ENCODE results near the gene ESYT3.
"Not testable (repeated sequence)": the region's sequence is repeated elsewhere in the genome, so short reads cannot be mapped to it uniquely, and the experiment has no call there.

The ESYT3 gene

DNA sequence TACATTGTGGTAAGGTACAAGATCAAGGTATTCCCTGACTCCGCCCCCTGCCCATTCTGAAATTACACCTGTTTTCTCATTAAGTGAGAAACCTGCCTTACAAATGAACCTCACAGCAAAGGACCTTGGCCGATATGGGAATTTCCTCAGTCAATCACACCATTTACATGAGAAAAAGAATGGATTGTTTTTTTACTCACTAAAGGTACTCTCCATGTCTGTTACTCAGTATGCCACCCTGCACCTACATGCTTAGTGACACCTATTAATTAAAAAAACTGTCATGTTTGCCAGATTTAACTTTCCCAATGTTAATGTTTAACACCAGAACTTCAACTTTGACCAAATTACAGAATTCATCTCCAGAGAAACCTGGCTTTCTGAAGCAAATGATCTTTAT, 62.0 kb downstream of the ESYT3 start:
- no peaks in the 10 kb centered on the region for H3K36me3 ChIP-seq (ENCODE audit: control insufficient read depth, insufficient read depth, low read length, severe bottlenecking)
- no peak overlapping the region for H3K9ac ChIP-seq (ENCODE audit: low read length)
- no peaks in the 10 kb centered on the region for H3K9me3 ChIP-seq (ENCODE audit: control insufficient read depth, low read length)
- H3K4me3 ChIP-seq (ENCODE audit: low read length), result no peak overlapping the region
- H3K27me3 ChIP-seq (replicated peaks; ENCODE audit: control insufficient read depth, insufficient read depth, low read length), result no peaks in the 10 kb centered on the region
- peaks cover 19% of the 10 kb centered on the region for H3K4me1 ChIP-seq (ENCODE audit: control insufficient read depth, insufficient read depth, low read length)
- DNase-seq (ENCODE audit: low read depth), result no peak

DNA sequence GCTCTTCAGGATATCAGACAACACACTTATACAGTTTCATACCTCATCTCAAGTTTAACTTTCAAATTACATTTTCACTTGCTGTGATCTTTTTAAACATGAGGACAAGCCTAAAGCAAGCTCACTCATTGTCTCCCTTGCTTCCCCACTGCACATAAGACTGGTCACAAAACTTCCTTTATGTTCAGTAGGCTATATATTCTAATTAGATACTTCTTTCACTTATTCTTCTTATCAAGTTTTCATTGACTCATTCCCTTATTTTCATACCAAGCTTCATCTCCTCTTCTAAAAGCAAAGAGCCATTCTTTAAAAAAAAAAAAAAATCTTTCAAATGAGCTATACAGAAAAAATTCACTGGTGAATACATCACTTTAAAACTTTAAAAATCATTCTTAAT, 62.6 kb downstream of the ESYT3 start:
- H3K27me3 ChIP-seq (replicated peaks; ENCODE audit: control insufficient read depth, insufficient read depth, low read length), result no peaks in the 10 kb centered on the region
- H3K36me3 ChIP-seq (ENCODE audit: control insufficient read depth, insufficient read depth, low read length, severe bottlenecking), result no peaks in the 10 kb centered on the region
- H3K4me1 ChIP-seq (ENCODE audit: control insufficient read depth, insufficient read depth, low read length), result peaks cover 19% of the 10 kb centered on the region
- no peak for DNase-seq (ENCODE audit: low read depth)
- no peak overlapping the region for H3K4me3 ChIP-seq (ENCODE audit: low read length)
- no peak overlapping the region for H3K9ac ChIP-seq (ENCODE audit: low read length)
- no peaks in the 10 kb centered on the region for H3K9me3 ChIP-seq (ENCODE audit: control insufficient read depth, low read length)

DNA sequence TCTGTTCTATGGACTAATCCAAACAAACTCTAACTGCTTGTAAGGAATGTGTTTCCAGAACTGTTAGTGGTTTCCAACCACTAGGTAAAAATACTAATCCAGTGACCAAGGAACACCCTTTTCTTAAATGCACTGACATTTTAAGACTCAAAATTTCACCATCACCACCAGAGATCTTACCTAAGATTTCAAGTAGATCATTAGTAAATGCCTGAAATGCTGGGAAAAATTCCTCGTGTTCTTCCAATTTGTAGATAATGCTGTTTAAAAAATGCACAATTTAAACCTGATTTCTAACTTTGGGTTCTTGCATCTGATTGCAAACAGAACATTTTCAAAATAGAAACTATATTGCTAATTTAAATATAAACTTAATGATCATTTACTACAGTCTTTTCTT, 63.4 kb downstream of the ESYT3 start:
- H3K9me3 ChIP-seq (ENCODE audit: control insufficient read depth, low read length), result no peaks in the 10 kb centered on the region
- no peak for DNase-seq (ENCODE audit: low read depth)
- no peak overlapping the region for H3K9ac ChIP-seq (ENCODE audit: low read length)
- H3K4me3 ChIP-seq (ENCODE audit: low read length), result no peak overlapping the region
- no peaks in the 10 kb centered on the region for H3K36me3 ChIP-seq (ENCODE audit: control insufficient read depth, insufficient read depth, low read length, severe bottlenecking)
- H3K4me1 ChIP-seq (ENCODE audit: control insufficient read depth, insufficient read depth, low read length), result peaks cover 19% of the 10 kb centered on the region
- H3K27me3 ChIP-seq (replicated peaks; ENCODE audit: control insufficient read depth, insufficient read depth, low read length), result no peaks in the 10 kb centered on the region

DNA sequence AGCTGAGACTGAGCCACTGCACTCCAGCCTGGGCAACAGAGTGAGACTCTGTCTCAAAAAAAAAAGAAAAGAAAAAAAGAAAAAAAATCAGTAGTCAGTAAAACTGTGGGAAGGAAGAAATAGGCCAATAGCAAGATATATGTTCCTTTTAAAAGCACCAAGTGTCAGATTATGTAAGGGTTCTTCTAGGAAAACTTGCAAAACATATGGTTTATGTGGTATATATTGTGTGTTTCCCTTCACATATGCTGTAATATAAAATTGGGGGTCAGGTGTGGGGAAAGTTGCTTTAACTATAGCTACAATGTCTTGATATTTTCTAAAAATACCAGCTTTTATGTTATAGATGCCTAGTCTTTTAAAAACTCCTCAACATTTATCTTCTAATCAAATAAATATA, 64.6 kb downstream of the ESYT3 start:
- Histone ChIP-seq H3K27me3 (replicated peaks; ENCODE audit: control insufficient read depth, insufficient read depth, low read length) (no peaks in the 10 kb centered on the region), H3K9ac (ENCODE audit: low read length) (no peak overlapping the region), H3K4me3 (ENCODE audit: low read length) (no peak overlapping the region), H3K4me1 (ENCODE audit: control insufficient read depth, insufficient read depth, low read length) (peaks cover 16% of the 10 kb centered on the region), H3K36me3 (ENCODE audit: control insufficient read depth, insufficient read depth, low read length, severe bottlenecking) (no peaks in the 10 kb centered on the region), H3K9me3 (ENCODE audit: control insufficient read depth, low read length) (no peaks in the 10 kb centered on the region)
- DNase-seq (ENCODE audit: low read depth), result no peak

DNA sequence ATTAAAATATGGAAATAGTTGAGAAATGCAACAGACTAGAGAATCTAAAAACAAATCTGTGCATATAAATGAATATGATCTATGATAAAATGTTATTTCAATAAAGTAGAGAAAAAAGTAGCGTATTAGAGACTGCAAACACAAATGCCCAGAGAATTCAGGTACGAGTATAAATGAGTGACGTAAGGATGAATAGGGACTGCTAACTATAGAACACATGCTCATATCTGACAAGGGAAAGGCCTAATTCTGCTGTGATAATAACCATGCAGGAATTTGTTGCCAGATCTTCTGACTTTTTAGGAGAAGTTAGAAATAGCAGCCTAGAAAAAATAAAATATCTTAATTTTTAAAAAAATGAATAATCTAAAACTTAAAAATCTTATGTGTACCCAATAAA, 73.1 kb downstream of the ESYT3 start:
- Histone ChIP-seq H3K9me3 (ENCODE audit: control insufficient read depth, low read length) (no peaks in the 10 kb centered on the region), H3K9ac (ENCODE audit: low read length) (no peak overlapping the region), H3K4me1 (ENCODE audit: control insufficient read depth, insufficient read depth, low read length) (no peaks in the 10 kb centered on the region), H3K27me3 (replicated peaks; ENCODE audit: control insufficient read depth, insufficient read depth, low read length) (no peaks in the 10 kb centered on the region), H3K36me3 (ENCODE audit: control insufficient read depth, insufficient read depth, low read length, severe bottlenecking) (no peaks in the 10 kb centered on the region), H3K4me3 (ENCODE audit: low read length) (no peak overlapping the region)
- DNase-seq (ENCODE audit: low read depth), result no peak

DNA sequence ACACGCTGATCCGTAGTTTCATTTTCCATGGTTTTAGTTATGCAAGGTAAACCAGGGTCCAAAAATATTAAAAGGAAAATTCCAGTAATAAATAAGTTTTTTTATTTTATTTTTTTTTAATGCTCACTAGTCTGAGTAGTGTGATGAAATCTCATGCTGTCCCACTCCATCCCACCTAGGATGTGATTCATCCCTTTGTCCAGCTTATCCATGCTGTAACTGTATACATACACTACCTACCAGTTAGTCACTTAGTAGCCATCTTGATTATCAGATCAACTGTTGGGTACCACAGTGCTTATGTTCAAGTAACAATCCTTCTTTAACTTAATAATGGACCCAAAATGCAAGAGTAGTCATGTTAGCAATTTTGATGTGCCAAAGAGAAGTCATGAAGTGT, 75.2 kb downstream of the ESYT3 start:
- H3K36me3 ChIP-seq (ENCODE audit: control insufficient read depth, insufficient read depth, low read length, severe bottlenecking), result no peaks in the 10 kb centered on the region
- H3K9ac ChIP-seq (ENCODE audit: low read length), result no peak overlapping the region
- DNase-seq (ENCODE audit: low read depth), result no peak
- H3K27me3 ChIP-seq (replicated peaks; ENCODE audit: control insufficient read depth, insufficient read depth, low read length), result no peaks in the 10 kb centered on the region
- H3K4me1 ChIP-seq (ENCODE audit: control insufficient read depth, insufficient read depth, low read length), result no peaks in the 10 kb centered on the region
- no peaks in the 10 kb centered on the region for H3K9me3 ChIP-seq (ENCODE audit: control insufficient read depth, low read length)
- H3K4me3 ChIP-seq (ENCODE audit: low read length), result no peak overlapping the region

DNA sequence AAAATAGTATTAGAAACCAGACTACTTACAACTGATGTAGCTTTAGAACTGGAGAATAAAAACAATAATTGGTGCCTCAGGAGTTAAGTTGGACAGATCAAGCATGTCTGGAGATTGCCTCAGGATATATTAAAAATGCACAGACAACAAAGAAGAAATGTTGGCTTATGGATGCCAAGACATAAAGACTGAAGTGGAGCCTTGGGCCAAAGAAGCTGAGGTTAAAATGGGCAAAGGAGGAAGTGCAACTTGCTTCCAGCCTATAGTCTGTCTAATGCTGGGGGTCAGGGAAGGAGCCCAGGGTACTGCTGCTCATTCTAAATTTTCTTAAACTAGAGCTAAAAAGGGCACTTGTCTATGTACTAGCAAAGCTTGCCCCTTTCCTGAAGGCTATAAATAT, 77.5 kb downstream of the ESYT3 start:
- no peak for DNase-seq (ENCODE audit: low read depth)
- H3K4me1 ChIP-seq (ENCODE audit: control insufficient read depth, insufficient read depth, low read length), result no peaks in the 10 kb centered on the region
- H3K9ac ChIP-seq (ENCODE audit: low read length), result no peak overlapping the region
- no peaks in the 10 kb centered on the region for H3K9me3 ChIP-seq (ENCODE audit: control insufficient read depth, low read length)
- no peak overlapping the region for H3K4me3 ChIP-seq (ENCODE audit: low read length)
- H3K36me3 ChIP-seq (ENCODE audit: control insufficient read depth, insufficient read depth, low read length, severe bottlenecking), result no peaks in the 10 kb centered on the region
- no peaks in the 10 kb centered on the region for H3K27me3 ChIP-seq (replicated peaks; ENCODE audit: control insufficient read depth, insufficient read depth, low read length)

DNA sequence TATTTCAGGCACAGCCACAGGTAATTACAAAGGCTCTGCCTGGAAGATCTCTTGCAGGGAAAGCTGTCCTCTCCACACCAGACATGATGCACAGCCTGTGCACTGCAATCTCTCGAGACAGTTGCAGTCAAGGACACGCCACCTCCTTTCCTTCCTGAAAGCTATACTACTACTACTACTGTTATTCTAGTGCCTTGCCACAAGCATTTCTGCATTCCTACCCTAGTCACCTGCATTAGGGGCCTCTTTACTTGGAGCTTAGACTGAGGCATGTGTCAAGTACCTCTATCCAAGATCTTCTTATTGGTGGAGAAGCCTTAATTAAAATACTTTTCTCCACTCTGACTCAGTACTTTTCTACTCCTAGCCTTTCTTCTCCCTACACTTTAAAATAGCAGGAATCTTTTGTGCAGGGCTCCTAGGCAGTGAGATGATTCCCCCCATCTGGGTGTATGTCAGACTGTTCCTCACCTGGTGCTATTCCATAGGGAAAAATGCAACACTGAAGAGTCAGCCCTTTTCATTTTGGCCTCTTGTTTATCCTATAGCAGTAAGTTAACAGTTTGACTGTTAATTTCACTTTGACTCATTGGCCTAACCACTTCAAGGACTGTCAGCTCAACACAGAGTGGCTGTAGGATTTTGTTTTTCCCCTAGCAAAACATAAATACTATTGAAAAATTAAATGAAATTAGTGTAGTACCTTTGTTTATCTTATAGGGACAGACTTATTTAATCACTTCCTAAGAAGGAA, 78.9 kb downstream of the ESYT3 start:
- Histone ChIP-seq H3K27me3 (replicated peaks; ENCODE audit: control insufficient read depth, insufficient read depth, low read length) (no peaks in the 10 kb centered on the region), H3K36me3 (ENCODE audit: control insufficient read depth, insufficient read depth, low read length, severe bottlenecking) (no peaks in the 10 kb centered on the region), H3K9me3 (ENCODE audit: control insufficient read depth, low read length) (no peaks in the 10 kb centered on the region), H3K4me3 (ENCODE audit: low read length) (no peak overlapping the region), H3K9ac (ENCODE audit: low read length) (no peak overlapping the region), H3K4me1 (ENCODE audit: control insufficient read depth, insufficient read depth, low read length) (no peaks in the 10 kb centered on the region)
- DNase-seq (ENCODE audit: low read depth), result no peak

DNA sequence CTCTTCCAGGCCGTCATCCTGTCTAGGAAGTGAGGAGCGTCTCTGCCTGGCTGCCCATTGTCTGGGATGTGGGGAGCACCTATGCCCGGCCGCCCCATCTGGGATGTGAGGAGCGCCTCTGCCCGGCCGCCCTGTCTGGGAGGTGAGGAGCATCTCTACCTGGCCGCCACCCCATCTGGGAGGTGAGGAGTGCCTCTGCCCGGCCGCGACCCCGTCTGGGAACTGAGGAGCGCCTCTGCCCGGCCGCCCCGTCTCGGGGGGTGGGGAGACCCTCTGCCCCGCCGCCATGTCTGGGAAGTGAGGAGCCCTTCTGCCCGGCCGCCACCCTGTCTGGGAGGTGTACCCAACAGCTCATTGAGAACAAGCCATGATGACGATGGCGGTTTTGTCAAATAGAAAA, 87.0 kb downstream of the ESYT3 start:
- H3K36me3 ChIP-seq (ENCODE audit: control insufficient read depth, insufficient read depth, low read length, severe bottlenecking); H3K4me1 ChIP-seq (ENCODE audit: control insufficient read depth, insufficient read depth, low read length); DNase-seq (ENCODE audit: low read depth); H3K9me3 ChIP-seq (ENCODE audit: control insufficient read depth, low read length); H3K4me3 ChIP-seq (ENCODE audit: low read length); H3K9ac ChIP-seq (ENCODE audit: low read length); H3K27me3 ChIP-seq (replicated peaks; ENCODE audit: control insufficient read depth, insufficient read depth, low read length): not testable (repeated sequence)
